Tibial artery (tissue), 4 donors: Measurements from ENCODE around the gene LY6G5C.

ENCODE experiments used
- DNase-seq, 2 donors: peaks; one replicate each; pipeline ENCODE4 v3.0.0-alpha.2; 2019
- H3K27ac ChIP-seq, 2 donors: fragments of 200-600 bp; sonication (generic) in 1 of 2; 1 replicate in 1 of 2; 2 replicates in 1 of 2; pipeline ENCODE4 v1.5.1; 2018 to 2019; ENCODE audit warnings: mild to moderate bottlenecking in 1 of 2
- H3K27me3 ChIP-seq, 2 donors: fragments of 200-600 bp; sonication (generic) in 1 of 2; one replicate each; pipeline versions ENCODE4 v1.5.1 to v1.6.0; 2016 to 2019
- H3K36me3 ChIP-seq, 3 donors: fragments of 200-600 bp; sonication (generic) in 2 of 3; one replicate each; pipeline ENCODE4 v1.5.1; 2016 to 2019; ENCODE audit warnings: mild to moderate bottlenecking in 2 of 3
- H3K4me1 ChIP-seq, 4 donors: fragments of 200-600 bp; sonication (generic) in 2 of 4; 1 replicate in 3 of 4; 2 replicates in 1 of 4; pipeline ENCODE4 v1.5.1; 2016 to 2019
- H3K4me3 ChIP-seq, 2 donors: fragments of 200-600 bp; sonication (generic) in 1 of 2; 1 replicate in 1 of 2; 2 replicates in 1 of 2; pipeline ENCODE4 v1.5.1; 2018 to 2019; ENCODE audit warnings: mild to moderate bottlenecking in 2 of 2
- H3K9me3 ChIP-seq, 3 donors: fragments of 200-600 bp; sonication (generic) in 1 of 3; one replicate each; pipeline ENCODE4 v1.5.1; 2016 to 2019
- intact Hi-C: fragments of 100-400 bp; cut with DNase I; formaldehyde crosslinking; loops from one replicate; pipeline ENCODE4 v1.15.0; 2023; ENCODE audit warnings: low total_unique reads
- TF ChIP-seq, protein P1 (sequence below), 2 experiments: fragments of 200-600 bp in 1 of 2; fragments of 450-650 bp in 1 of 2; IDR thresholded peaks; one replicate each; pipeline ENCODE4 v1.5.1; 2017 to 2019; ENCODE audit warnings: antibody characterized with exemption in 2 of 2, mild to moderate bottlenecking in 1 of 2, moderate library complexity in 1 of 2

Gene LY6G5C

DNA sequence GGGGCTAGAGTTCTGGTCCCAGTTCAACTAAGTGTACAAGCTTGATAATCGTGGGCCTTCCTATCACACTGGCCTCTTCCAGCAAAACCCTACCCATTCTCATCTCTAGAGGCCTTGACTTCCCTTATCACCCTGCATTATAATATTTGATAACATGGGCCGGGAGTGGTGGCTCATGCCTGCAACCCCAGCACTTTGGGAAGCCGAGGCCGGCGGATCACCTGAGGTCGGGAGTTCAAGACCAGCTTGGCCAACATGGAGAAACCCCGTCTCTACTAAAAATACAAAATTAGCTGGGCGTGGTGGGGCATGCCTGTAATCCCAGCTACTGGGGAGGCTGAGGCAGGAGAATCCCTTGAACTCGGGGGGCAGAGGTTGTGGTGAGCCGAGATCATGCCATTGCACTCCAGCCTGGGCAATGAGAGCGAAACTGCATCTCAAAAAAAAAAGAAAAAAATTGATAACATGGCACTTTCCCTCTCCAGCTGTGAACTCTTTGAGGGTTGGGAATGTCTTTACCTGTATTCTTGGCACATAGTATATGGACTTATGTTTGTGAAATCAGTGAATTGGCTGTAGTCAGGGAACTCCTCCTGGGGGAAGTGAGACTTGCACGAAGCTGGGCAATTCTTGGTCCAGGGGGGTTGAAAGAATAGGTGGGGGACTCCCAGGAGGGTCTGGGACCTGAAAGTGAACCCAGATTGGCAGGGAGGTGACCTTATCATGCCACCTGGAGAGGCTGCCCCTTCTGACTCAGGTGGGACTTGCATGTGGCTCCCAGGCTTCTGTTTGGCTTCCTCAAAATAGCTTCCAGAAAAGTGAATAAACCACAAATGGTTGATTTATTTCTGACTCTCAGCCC, 19.4 kb downstream of the LY6G5C start:
- H3K4me1 ChIP-seq, result peaks cover 6 to 67% (median 53%) of the 10 kb centered on the region in 4 donors
- intact Hi-C loops, result no loop called here
- H3K9me3 ChIP-seq, result no peaks in the 10 kb centered on the region
- H3K36me3 ChIP-seq, result peaks cover 4 to 41% (median 24%) of the 10 kb centered on the region in 3 donors
- peak overlapping the region; percentile 67 to 68 for H3K4me3 ChIP-seq
- no peak for DNase-seq
- H3K27ac ChIP-seq, result peak overlapping the region; percentile 78 to 81
- TF ChIP-seq, protein P1, sequence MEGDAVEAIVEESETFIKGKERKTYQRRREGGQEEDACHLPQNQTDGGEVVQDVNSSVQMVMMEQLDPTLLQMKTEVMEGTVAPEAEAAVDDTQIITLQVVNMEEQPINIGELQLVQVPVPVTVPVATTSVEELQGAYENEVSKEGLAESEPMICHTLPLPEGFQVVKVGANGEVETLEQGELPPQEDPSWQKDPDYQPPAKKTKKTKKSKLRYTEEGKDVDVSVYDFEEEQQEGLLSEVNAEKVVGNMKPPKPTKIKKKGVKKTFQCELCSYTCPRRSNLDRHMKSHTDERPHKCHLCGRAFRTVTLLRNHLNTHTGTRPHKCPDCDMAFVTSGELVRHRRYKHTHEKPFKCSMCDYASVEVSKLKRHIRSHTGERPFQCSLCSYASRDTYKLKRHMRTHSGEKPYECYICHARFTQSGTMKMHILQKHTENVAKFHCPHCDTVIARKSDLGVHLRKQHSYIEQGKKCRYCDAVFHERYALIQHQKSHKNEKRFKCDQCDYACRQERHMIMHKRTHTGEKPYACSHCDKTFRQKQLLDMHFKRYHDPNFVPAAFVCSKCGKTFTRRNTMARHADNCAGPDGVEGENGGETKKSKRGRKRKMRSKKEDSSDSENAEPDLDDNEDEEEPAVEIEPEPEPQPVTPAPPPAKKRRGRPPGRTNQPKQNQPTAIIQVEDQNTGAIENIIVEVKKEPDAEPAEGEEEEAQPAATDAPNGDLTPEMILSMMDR (IDR thresholded peaks at IDR 0.05), result no peak
- H3K27me3 ChIP-seq, result no peaks in the 10 kb centered on the region

DNA sequence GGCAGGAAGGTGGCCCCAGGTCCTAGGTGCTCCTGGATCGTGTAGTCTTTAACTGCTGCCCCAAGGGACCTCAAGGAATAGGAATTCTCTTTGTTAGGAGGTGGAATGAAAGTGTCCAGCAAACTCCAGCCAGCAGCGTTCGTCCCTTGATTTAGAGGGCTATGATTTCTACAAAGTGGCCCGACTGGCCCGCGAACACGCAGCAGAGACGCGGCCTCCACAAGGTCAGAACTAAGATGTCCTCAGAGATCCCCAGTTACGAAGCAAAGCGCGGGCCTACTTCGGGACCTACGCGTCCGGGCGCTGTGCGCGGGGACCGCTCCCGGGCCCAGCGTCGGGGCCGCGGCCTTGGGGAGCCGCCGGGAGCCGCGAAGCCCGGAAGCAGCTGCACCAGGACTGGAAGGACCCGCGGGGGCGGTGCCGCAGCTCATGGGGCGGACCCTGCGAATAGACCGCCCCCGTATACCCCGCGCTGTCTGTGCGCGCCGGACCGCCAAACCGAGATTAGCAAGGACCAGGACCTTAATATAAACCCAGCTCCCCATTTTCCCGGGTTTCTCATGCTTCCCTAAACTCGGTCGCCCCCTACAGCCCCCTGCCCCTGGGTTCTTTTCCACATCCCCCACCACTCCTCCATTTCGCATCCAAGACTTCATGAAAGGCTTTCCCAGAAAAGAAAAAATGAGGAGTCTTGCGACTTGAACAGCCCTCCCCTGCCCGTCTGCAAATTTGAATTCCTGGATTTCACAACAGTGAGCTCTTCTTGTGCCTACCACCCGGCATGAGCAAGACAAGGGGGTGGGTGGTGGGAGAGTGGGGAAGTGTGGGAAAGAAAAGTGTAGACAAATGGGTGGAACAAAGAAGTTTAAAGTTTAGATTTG, 20.2 kb downstream of the LY6G5C start, which contains the start of gene C6orf47:
TSS of gene C6orf47 (minus strand) at position 398 of the 881 bp plus-strand sequence. CDS start 831 bp downstream, outside the sequence.
- TF ChIP-seq, protein P1 (IDR thresholded peaks at IDR 0.05), result no peak
- Histone ChIP-seq H3K4me3 (peak within 1 kb of the TSS; percentile 67 to 68), H3K9me3 (no peaks in the 10 kb centered on the region), H3K36me3 (peaks cover 4 to 49% (median 24%) of the 10 kb centered on the region in 3 donors), H3K4me1 (peaks cover 6 to 68% (median 51%) of the 10 kb centered on the region in 4 donors), H3K27ac (peak within 1 kb of the TSS; percentile 78 to 81), H3K27me3 (no peaks in the 10 kb centered on the region)
- peak; percentile 88 to 94 for DNase-seq
- intact Hi-C loops, result no loop called here

DNA sequence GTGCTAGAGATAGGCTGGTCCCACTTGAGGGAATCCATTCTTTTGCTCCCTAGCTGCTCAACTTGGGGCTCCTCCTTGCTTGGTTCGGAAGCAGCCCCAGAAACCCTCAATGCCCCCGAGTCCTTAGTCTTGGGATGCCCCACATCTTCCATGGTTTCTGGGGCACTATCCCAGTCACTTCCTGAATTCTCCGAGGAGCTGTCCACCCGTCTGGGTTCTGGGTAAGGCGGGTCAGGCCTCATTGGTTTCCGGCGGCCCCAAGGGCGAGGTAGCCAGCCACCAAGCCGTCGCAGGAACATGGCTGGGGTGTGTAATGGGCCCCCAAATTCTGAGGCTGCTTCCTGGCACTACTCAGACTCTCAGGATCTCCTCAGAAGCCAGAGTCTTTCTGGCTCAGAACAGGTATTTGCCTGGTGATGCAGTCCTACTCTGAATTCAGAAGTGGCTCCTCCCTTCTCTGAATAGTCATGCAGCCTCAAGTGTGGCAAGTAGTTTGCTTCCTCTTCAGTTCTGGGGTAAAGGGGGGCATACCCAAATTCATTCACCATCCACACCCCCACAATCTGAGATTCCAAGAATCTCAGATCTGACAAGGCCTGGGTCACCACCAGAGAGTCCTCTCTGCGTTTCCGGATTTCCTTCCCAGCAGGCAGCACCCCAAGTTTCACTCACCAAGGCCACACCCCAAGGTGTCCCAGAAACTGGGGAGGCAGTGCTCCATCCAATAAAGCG, 21.1 kb downstream of the LY6G5C start:
- Histone ChIP-seq H3K4me1 (peaks cover 6 to 76% (median 51%) of the 10 kb centered on the region in 4 donors), H3K4me3 (peak overlapping the region; percentile 67 to 68), H3K27me3 (no peaks in the 10 kb centered on the region), H3K9me3 (no peaks in the 10 kb centered on the region), H3K27ac (peak overlapping the region; percentile 78 to 81), H3K36me3 (peaks cover 4 to 54% (median 24%) of the 10 kb centered on the region in 3 donors)
- no peak for DNase-seq
- TF ChIP-seq, protein P1 (IDR thresholded peaks at IDR 0.05), result no peak
- intact Hi-C loops, result no loop called here

DNA sequence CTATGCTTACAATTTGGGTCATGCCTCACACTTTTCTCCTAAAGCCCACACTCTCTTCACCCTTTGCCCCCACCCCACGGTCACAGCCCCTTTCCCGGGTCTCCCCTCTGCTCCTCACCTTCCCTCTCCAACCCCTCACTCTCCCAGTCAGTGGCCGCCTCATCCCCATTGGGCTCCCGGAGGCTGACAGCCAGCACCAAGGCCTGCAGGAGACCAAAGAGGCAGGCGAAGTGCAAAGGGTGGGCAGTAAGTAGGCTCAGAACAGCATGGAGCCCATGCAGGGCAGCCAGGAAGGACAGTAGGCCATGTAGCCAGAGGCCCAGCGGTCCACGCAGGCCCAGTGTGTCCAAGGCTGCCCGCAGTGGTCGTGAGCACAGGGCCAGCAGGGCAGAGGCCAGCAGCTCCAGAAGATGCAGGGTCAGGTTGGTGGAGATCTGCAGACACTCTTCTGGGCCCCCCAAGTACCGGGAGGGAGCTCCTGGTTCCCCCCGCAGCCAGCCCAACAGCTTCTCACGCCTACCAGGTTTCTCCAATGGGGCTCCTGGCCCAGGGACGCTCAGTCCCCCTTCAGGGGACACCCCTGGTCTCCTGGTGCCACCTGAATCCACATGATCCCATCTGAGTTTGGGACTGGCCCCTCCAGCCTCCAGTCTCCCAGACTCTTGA, 21.8 kb downstream of the LY6G5C start:
- Histone ChIP-seq H3K4me3 (peak overlapping the region; percentile 67 to 68), H3K27ac (peak overlapping the region; percentile 78 to 81), H3K36me3 (peaks cover 4 to 54% (median 24%) of the 10 kb centered on the region in 3 donors), H3K27me3 (no peaks in the 10 kb centered on the region), H3K4me1 (peaks cover 6 to 72% (median 49%) of the 10 kb centered on the region in 4 donors), H3K9me3 (no peaks in the 10 kb centered on the region)
- TF ChIP-seq, protein P1 (IDR thresholded peaks at IDR 0.05), result no peak
- no peak for DNase-seq
- intact Hi-C loops, result no loop called here
